HL-60 (cell line): ENCODE results near the gene TMEM178A.

Source experiments
- DNase-seq, 2 experiments: peaks; one replicate each; pipeline ENCODE4 v3.0.0-alpha.2; 2010 to 2020; ENCODE audit warnings: low read depth in 1 of 2, low spot score in 1 of 2
- H3K27ac ChIP-seq: fragments of 250-450 bp; sonication (Bioruptor Pico); replicated peaks from 2 replicates; pipeline ENCODE4 v1.5.1; 2020; ENCODE audit warnings: mild to moderate bottlenecking, moderate library complexity
- H3K27me3 ChIP-seq: fragments of 250-450 bp; sonication (Bioruptor Pico); 2 replicates; pipeline ENCODE4 v1.5.1; 2021; ENCODE audit warnings: mild to moderate bottlenecking, moderate library complexity; ENCODE audit not compliant: insufficient read depth, poor library complexity, severe bottlenecking
- H3K4me3 ChIP-seq: replicated peaks from 2 replicates; pipeline ENCODE4 v1.5.1; 2011; ENCODE audit warnings: mild to moderate bottlenecking, control low read depth, low read length; ENCODE audit not compliant: insufficient read depth
- GABPA ChIP-seq: IDR thresholded peaks from 2 replicates; pipeline ENCODE4 v1.6.1; 2012; ENCODE audit warnings: low read depth
- POLR2AphosphoS5 ChIP-seq: IDR thresholded peaks from 2 replicates; pipeline ENCODE4 v1.6.1; 2012; ENCODE audit warnings: low read depth
- SPI1 ChIP-seq: IDR thresholded peaks from 2 replicates; pipeline ENCODE4 v1.6.1; 2012; ENCODE audit warnings: low read depth, mild to moderate bottlenecking, borderline replicate concordance
- TF ChIP-seq, protein P1 (sequence below): IDR thresholded peaks from 2 replicates; pipeline ENCODE4 v1.6.1; 2012; ENCODE audit warnings: low read depth; ENCODE audit not compliant: insufficient replicate concordance
- TF ChIP-seq, protein P2 (sequence below): IDR thresholded peaks from one replicate; pipeline ENCODE4 v1.5.1; 2011; ENCODE audit warnings: low read length, control low read depth, inconsistent platforms; ENCODE audit not compliant: insufficient read depth

TMEM178A gene

DNA sequence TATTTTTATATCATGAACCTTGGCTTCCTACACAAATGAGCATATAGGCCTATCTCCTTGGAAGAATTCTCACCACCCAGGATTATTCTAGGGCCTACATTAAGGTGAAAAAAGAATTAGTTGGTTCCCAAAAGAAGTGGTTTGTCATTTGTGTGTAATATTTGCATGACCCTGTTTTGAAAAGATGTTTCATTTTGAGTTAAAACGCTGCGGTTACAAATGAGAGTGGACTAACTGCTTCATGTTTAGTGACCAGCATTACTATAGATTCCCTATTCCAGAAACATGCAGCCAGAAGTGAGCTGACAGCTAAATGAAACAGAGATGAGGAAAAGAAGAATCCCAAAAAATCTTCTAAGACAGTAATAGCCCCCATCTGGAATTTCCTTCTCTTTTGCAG, 44.1 kb upstream of the TMEM178A start:
- no peak overlapping the region for H3K27ac ChIP-seq
- no peak overlapping the region for H3K4me3 ChIP-seq
- TF ChIP-seq POLR2AphosphoS5 = no peak
- TF ChIP-seq, protein P1, sequence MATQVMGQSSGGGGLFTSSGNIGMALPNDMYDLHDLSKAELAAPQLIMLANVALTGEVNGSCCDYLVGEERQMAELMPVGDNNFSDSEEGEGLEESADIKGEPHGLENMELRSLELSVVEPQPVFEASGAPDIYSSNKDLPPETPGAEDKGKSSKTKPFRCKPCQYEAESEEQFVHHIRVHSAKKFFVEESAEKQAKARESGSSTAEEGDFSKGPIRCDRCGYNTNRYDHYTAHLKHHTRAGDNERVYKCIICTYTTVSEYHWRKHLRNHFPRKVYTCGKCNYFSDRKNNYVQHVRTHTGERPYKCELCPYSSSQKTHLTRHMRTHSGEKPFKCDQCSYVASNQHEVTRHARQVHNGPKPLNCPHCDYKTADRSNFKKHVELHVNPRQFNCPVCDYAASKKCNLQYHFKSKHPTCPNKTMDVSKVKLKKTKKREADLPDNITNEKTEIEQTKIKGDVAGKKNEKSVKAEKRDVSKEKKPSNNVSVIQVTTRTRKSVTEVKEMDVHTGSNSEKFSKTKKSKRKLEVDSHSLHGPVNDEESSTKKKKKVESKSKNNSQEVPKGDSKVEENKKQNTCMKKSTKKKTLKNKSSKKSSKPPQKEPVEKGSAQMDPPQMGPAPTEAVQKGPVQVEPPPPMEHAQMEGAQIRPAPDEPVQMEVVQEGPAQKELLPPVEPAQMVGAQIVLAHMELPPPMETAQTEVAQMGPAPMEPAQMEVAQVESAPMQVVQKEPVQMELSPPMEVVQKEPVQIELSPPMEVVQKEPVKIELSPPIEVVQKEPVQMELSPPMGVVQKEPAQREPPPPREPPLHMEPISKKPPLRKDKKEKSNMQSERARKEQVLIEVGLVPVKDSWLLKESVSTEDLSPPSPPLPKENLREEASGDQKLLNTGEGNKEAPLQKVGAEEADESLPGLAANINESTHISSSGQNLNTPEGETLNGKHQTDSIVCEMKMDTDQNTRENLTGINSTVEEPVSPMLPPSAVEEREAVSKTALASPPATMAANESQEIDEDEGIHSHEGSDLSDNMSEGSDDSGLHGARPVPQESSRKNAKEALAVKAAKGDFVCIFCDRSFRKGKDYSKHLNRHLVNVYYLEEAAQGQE = no peak
- TF ChIP-seq GABPA = no peak
- TF ChIP-seq, protein P2, sequence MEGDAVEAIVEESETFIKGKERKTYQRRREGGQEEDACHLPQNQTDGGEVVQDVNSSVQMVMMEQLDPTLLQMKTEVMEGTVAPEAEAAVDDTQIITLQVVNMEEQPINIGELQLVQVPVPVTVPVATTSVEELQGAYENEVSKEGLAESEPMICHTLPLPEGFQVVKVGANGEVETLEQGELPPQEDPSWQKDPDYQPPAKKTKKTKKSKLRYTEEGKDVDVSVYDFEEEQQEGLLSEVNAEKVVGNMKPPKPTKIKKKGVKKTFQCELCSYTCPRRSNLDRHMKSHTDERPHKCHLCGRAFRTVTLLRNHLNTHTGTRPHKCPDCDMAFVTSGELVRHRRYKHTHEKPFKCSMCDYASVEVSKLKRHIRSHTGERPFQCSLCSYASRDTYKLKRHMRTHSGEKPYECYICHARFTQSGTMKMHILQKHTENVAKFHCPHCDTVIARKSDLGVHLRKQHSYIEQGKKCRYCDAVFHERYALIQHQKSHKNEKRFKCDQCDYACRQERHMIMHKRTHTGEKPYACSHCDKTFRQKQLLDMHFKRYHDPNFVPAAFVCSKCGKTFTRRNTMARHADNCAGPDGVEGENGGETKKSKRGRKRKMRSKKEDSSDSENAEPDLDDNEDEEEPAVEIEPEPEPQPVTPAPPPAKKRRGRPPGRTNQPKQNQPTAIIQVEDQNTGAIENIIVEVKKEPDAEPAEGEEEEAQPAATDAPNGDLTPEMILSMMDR = no peak
- no peak for TF ChIP-seq SPI1
- no peaks in the 10 kb centered on the region for H3K27me3 ChIP-seq
- DNase-seq = no peak

DNA sequence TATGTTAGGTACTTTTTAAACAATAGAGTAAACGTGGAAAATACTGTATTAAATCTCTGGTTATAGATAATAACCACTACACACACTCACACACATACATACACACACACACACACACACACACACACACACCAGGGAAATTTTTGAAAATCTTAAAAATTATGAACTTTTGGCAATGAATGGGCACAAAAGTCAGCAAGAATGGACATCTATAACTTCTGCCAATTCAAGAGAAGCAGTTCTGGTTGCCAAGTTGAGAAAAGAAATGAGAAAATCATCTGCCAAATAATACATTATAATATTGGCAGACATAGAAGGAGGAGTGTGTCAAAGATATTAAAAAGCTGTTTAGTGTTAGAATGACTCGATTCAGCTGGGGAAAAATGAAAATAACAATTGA, 42.9 kb upstream of the TMEM178A start:
- Histone ChIP-seq H3K27ac (no peak overlapping the region), H3K4me3 (no peak overlapping the region), H3K27me3 (no peaks in the 10 kb centered on the region)
- TF ChIP-seq GABPA (no peak), SPI1 (no peak), POLR2AphosphoS5 (no peak)
- TF ChIP-seq, protein P1 = no peak
- TF ChIP-seq, protein P2 = no peak
- no peak for DNase-seq

DNA sequence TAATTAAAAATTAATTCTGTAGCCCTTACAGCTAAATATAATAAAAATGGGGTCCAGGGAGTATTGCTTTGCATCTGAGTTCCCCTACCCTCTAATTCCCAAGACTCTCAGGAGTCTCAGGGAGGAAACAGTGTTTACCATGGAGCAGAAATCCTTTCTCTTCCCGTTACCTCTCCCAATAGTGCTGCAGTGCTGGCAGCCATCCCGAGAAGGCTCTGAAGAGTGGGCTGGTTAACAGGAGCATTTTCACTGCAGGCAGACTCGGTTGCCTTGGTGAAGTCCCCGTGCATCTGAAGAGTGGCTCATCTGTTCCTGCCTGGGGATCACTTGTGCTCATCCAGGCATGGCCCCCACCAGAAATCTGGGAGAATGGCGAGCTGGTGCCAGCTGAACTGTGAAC, 41.8 kb upstream of the TMEM178A start:
- no peak for DNase-seq

More for the DNA sequence above, 41.8 kb upstream of the TMEM178A start:
- Histone ChIP-seq H3K27ac (no peak overlapping the region), H3K4me3 (no peak overlapping the region), H3K27me3 (no peaks in the 10 kb centered on the region)
- no peak for TF ChIP-seq GABPA
- TF ChIP-seq, protein P1 = no peak
- no peak for TF ChIP-seq POLR2AphosphoS5
- TF ChIP-seq, protein P2 = no peak
- TF ChIP-seq SPI1 = no peak
